ENCODE measurements around the gene ZCWPW1.

The ZCWPW1 gene

GRCh38 chr7:100428199-100428966, at the start of gene ZCWPW1:
TSS of gene ZCWPW1 (minus strand) at chr7:100428703. CDS start at chr7:100420649, 8,054 bp downstream.
- no peak for TF ChIP-seq CTCF (IDR thresholded peaks at IDR 0.05; ENCODE audit: low read depth, low read length)
- H3K4me3 ChIP-seq (ENCODE audit: low read depth, low read length), result peak within 1 kb of the TSS; percentile 81

GRCh38 chr7:100477871-100478267, 49.4 kb upstream of the ZCWPW1 start:
- no peak for TF ChIP-seq CTCF (IDR thresholded peaks at IDR 0.05; ENCODE audit: low read depth, low read length)
- peak overlapping the region; percentile 94 for H3K4me3 ChIP-seq (ENCODE audit: low read depth, low read length)

- TF ChIP-seq CTCF (IDR thresholded peaks at IDR 0.05; ENCODE audit: low read depth, low read length), result 0 out of 2 replicates have a peak, but pooled peaks have one; percentile 10
Measured at GRCh38 chr7:100476903-100477870, 48.7 kb upstream of the ZCWPW1 start.

GRCh38 chr7:100476101-100476780, 47.7 kb upstream of the ZCWPW1 start:
- peak overlapping the region; percentile 94 for H3K4me3 ChIP-seq (ENCODE audit: low read depth, low read length)

More at GRCh38 chr7:100476903-100477870, 48.7 kb upstream of the ZCWPW1 start:
- peak overlapping the region; percentile 94 for H3K4me3 ChIP-seq (ENCODE audit: low read depth, low read length)

GRCh38 chr7:100475549-100475948, 47.0 kb upstream of the ZCWPW1 start:
- peak overlapping the region; percentile 94 for H3K4me3 ChIP-seq (ENCODE audit: low read depth, low read length)
- no peak for TF ChIP-seq CTCF (IDR thresholded peaks at IDR 0.05; ENCODE audit: low read depth, low read length)

More at GRCh38 chr7:100476101-100476780, 47.7 kb upstream of the ZCWPW1 start:
- TF ChIP-seq CTCF (IDR thresholded peaks at IDR 0.05; ENCODE audit: low read depth, low read length), result no peak

GRCh38 chr7:100472854-100473499, 44.5 kb upstream of the ZCWPW1 start:
- H3K4me3 ChIP-seq (ENCODE audit: low read depth, low read length), result no peak overlapping the region
- TF ChIP-seq CTCF (IDR thresholded peaks at IDR 0.05; ENCODE audit: low read depth, low read length), result no peak
